ENCODE results near the gene ARHGDIB. TPM values are rescaled to one million over a fixed set of nuclear protein-coding genes. Genes with fewer than 3 reads are reported as not detected.

The ARHGDIB gene
- total RNA-seq, 1 experiment from 2014 or later, result 4.3 TPM

- Histone ChIP-seq H3K9me2 (ENCODE audit: insufficient read depth) (no peaks in the 10 kb centered on the region; the same call in 1 of the 2 replicates), H3K4me2 (ENCODE audit: low read length) (peak overlapping the region; percentile 65), H2AFZ (ENCODE audit: low read depth, low read length, poor library complexity, severe bottlenecking) (peak overlapping the region; percentile 72), H3K27me3 (ENCODE audit: insufficient read depth, low read length) (no peaks in the 10 kb centered on the region), H3K27ac (ENCODE audit: low read depth, low read length) (no peak overlapping the region), H3K36me3 (ENCODE audit: control insufficient read depth in 1 of 2, insufficient read depth in 2 of 2, low read length in 2 of 2) (no peaks in the 10 kb centered on the region), H3K4me1 (ENCODE audit: control insufficient read depth in 1 of 2, insufficient read depth in 2 of 2, low read length in 2 of 2) (peaks cover 20 to 48% of the 10 kb centered on the region in 2 experiments), H3K9me3 (ENCODE audit: control insufficient read depth in 1 of 2, insufficient read depth in 1 of 2, low read depth in 1 of 2, low read length in 2 of 2) (no peaks in the 10 kb centered on the region), H3K9ac (ENCODE audit: low read length) (peak overlapping the region; percentile 13; the same call in 1 of the 2 replicates), H3K79me2 (ENCODE audit: insufficient read depth, low read length) (no peaks in the 10 kb centered on the region), H4K20me1 (ENCODE audit: insufficient read depth) (no peaks in the 10 kb centered on the region), H3K4me3 (replicated peaks in 1 of 2; ENCODE audit: low read depth in 1 of 2, low read length in 2 of 2) (no peak overlapping the region)
- DNase-seq (ENCODE audit: low read depth, low spot score), result no peak
- intact Hi-C loops (cut with micrococcal nuclease), result no loop called here
- ChIA-PET POLR2A (no interaction called here), RAD21 (ENCODE audit: low non-redundant PET in 1 of 2, low total read pairs in 2 of 2, uncharacterized antibody in 2 of 2, unreplicated experiment in 2 of 2) (no interaction called here), CTCF (no interaction called here)
- TF ChIP-seq ELF1 (IDR thresholded peaks at IDR 0.05; ENCODE audit: borderline replicate concordance, low read depth), result no peak
- no peak for TF ChIP-seq FOSL1 (IDR thresholded peaks at IDR 0.05; ENCODE audit: low read depth)
- TF ChIP-seq ZFX (IDR thresholded peaks at IDR 0.05), result no peak
- no peak for TF ChIP-seq JUND (IDR thresholded peaks at IDR 0.05)
- TF ChIP-seq POLR2A (IDR thresholded peaks at IDR 0.05; ENCODE audit: borderline replicate concordance, extremely low read depth, insufficient read depth, insufficient read length), result no peak
- TF ChIP-seq CBX3 (IDR thresholded peaks at IDR 0.05; ENCODE audit: low read depth), result no peak
- TF ChIP-seq SRF (IDR thresholded peaks at IDR 0.05; ENCODE audit: low read depth), result no peak
- no peak for TF ChIP-seq EZH2phosphoT487 (IDR thresholded peaks at IDR 0.05; ENCODE audit: borderline replicate concordance)
- no peak for TF ChIP-seq MAX (IDR thresholded peaks at IDR 0.05)
- TF ChIP-seq POLR2AphosphoS5 (IDR thresholded peaks at IDR 0.05; ENCODE audit: low read depth, low read length), result no peak
- no peak for TF ChIP-seq SIN3A (IDR thresholded peaks at IDR 0.05; ENCODE audit: low read depth)
- TF ChIP-seq ZNF274 (IDR thresholded peaks at IDR 0.05; ENCODE audit: low read depth, low read length), result no peak
- no peak for TF ChIP-seq EZH2 (IDR thresholded peaks at IDR 0.05)
- no peak for TF ChIP-seq EGR1 (IDR thresholded peaks at IDR 0.05; ENCODE audit: low read depth)
- no peak for TF ChIP-seq ZBTB33 (IDR thresholded peaks at IDR 0.05; ENCODE audit: extremely low read depth, insufficient replicate concordance, low read length)
- no peak for TF ChIP-seq ATF3 (IDR thresholded peaks at IDR 0.05)
- TF ChIP-seq SP1 (IDR thresholded peaks at IDR 0.05; ENCODE audit: low read depth), result no peak
- no peak for TF ChIP-seq CTCF (IDR thresholded peaks at IDR 0.05 in 2 of 3, conservative IDR thresholded peaks at IDR 0.05 in 1 of 3; ENCODE audit: borderline replicate concordance in 1 of 3, insufficient read depth in 1 of 3, low read depth in 2 of 3, low read length in 2 of 3)
- no peak for TF ChIP-seq CEBPB (IDR thresholded peaks at IDR 0.05; ENCODE audit: low read depth)
- TF ChIP-seq YY1 (IDR thresholded peaks at IDR 0.05; ENCODE audit: extremely low read depth, insufficient replicate concordance, low read depth, low read length), result no peak
- ATAC-seq, result no peak
- no TSS peak for BruUV-seq (replicated peaks)
Observed at GRCh38 chr12:14951851-14952250, 9.6 kb downstream of the ARHGDIB start.
